Measurements from ENCODE around the gene TGIF1.

The TGIF1 gene

DNA sequence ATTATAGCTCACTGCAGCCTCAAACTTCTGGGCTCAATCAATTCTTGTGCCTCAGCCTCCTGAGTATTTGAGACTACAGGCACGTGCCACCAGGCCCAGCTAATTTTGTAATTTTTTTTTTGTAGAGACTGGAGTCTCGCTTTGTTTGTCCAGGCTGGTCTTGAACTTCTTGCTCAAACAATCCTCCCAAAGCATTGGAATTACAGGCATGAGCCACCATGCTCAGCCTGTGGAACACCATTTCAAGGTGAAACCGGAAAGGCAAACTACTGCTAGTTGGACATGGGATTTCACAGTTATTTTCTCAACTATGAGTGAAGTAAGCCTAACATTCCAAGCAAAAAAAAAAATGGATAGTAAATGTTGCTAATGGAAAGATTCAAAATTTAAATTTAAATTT is 20.9 kb upstream of the TGIF1 start:
- in situ Hi-C loops (cut with MboI; ENCODE audit: low sequenced_read_pairs) = no loop called here

- in situ Hi-C loops (cut with MboI; ENCODE audit: low sequenced_read_pairs) = no loop called here
Measured at GRCh38 chr18:3434685-3435084, 15.3 kb upstream of the TGIF1 start.

DNA sequence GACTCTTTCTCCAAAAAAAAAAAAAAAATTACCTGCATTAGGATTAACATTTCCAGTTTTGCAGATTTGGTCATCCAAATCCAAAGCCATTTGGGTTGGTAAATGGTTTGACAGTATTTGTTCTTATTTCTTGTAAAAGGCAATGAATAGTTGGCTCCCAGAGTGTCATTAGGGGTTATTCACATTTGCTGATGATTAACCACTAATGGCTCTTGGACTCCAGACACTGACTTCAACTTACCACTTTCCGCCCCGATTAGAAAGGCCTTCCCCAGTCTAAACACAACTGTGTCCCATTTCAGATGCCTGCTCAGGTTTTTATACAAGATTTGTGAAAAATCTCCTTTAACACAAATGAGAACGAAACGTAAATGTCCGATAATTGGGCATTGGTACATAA is 9.6 kb upstream of the TGIF1 start:
- in situ Hi-C loops (cut with MboI; ENCODE audit: low sequenced_read_pairs) = no loop called here

GRCh38 chr18:3441290-3441689 is 8.7 kb upstream of the TGIF1 start:
- in situ Hi-C loops (cut with MboI; ENCODE audit: low sequenced_read_pairs) = no loop called here

DNA sequence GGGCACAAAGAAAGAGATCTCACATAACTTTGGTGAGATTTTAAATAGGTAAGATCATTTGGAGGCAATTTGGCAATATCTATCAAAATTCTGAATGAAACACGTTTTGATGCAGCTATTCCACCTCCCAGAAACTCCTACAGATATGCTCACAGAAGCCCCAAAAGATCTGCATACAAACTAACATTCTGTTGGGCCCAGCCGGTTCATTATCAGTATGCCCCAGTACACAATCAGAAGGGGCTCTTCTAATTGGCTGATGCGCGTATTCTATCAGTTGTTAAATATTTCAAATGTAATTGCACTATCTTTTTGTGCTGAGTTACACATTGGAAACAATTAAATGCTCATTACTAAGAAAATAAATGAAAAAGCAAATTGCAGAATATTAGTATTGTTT is 7.1 kb upstream of the TGIF1 start:
- in situ Hi-C loops (cut with MboI; ENCODE audit: low sequenced_read_pairs) = no loop called here

DNA sequence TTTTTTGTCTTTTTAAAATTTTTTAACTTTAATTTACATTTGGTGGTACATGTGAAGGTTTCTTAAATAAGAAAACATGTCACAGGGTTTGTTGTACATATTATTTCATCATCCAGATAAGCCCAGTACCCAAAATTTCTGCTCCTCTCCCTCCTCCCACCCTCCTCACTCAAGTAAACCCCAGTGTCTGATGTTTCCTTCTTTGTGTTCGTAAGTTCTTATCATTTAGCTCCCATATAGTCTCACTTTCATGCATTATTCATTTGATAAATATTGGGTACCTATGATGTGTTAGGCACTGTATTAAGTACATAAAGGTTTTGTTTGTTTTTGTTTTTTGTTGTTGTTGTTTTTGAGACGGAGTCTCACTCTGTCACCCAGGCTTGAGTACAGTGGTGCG is 5.7 kb upstream of the TGIF1 start:
- in situ Hi-C loops (cut with MboI; ENCODE audit: low sequenced_read_pairs) = no loop called here

- in situ Hi-C loops (cut with MboI; ENCODE audit: low sequenced_read_pairs) = no loop called here
Measured at GRCh38 chr18:3444954-3445353, 5.0 kb upstream of the TGIF1 start.

GRCh38 chr18:3447068-3447894 is 2.7 kb upstream of the TGIF1 start:
- in situ Hi-C loops (cut with MboI; ENCODE audit: low sequenced_read_pairs) = no loop called here

GRCh38 chr18:3447895-3448837 is 1.8 kb upstream of the TGIF1 start:
- in situ Hi-C loops (cut with MboI; ENCODE audit: low sequenced_read_pairs) = no loop called here

GRCh38 chr18:3448838-3449511 is 997 bp upstream of the TGIF1 start:
- in situ Hi-C loops (cut with MboI; ENCODE audit: low sequenced_read_pairs) = no loop called here

- in situ Hi-C loops (cut with MboI; ENCODE audit: low sequenced_read_pairs) = loop anchor here (10.0 to 25.0 kb wide), 2 partner anchors 162 to 215 kb away; no protein-coding TSS in a partner anchor
Measured at GRCh38 chr18:3449512-3450011, 410 bp upstream of the TGIF1 start.

- in situ Hi-C loops (cut with MboI; ENCODE audit: low sequenced_read_pairs) = loop anchor here (10.0 to 25.0 kb wide), 2 partner anchors 163 to 214 kb away; no protein-coding TSS in a partner anchor
Measured at GRCh38 chr18:3450799-3451182, 819 bp downstream of the TGIF1 start.

DNA sequence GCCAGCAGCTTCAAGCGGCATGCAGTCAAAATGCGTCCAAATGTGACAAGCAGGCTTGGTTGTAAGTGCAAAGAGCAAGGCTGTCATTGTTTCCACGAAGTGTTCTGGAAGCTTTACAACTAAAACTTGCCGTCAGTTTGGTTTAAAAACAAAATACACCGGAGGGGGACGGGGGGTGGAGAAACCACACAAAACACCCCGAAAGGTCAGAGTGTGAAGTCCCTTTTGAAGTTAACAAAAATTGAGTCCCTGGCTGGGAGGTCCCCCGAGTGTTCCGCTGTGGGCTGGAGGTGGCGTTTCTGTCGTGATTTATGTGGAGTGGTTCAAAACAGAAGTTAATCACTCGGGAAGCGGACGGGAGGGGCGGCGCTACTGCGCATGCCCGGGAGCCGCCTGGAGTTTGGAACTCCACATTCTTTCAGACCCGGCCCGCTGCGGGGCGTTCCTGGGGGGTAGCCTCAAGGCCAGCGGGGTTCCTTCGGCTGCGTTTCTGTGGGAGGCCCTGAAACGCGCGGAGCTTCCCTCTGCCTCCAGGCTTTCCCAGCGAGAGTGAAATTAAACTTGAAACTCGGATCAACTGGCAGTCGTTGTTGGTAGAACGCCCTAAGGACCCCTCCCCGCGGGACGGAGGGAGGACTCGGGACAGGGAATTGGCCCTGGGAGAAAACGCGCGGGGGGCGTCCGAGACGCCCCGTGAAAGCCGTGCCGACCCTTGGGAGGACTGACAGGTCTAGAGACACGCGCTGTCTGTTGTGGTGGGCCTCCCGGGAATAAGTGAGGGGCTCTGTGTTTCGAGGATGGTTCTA is 1.4 kb downstream of the TGIF1 start:
- in situ Hi-C loops (cut with MboI; ENCODE audit: low sequenced_read_pairs) = loop anchor here (10.0 to 25.0 kb wide), 2 partner anchors 164 to 213 kb away; no protein-coding TSS in a partner anchor

- in situ Hi-C loops (cut with MboI; ENCODE audit: low sequenced_read_pairs) = loop anchor here (10.0 to 25.0 kb wide), 2 partner anchors 165 to 213 kb away; no protein-coding TSS in a partner anchor
Measured at GRCh38 chr18:3451989-3452749, 2.2 kb downstream of the TGIF1 start.

- in situ Hi-C loops (cut with MboI; ENCODE audit: low sequenced_read_pairs) = loop anchor here (10.0 to 25.0 kb wide), 2 partner anchors 166 to 212 kb away; no protein-coding TSS in a partner anchor
Measured at GRCh38 chr18:3452750-3453539, 3.0 kb downstream of the TGIF1 start.

DNA sequence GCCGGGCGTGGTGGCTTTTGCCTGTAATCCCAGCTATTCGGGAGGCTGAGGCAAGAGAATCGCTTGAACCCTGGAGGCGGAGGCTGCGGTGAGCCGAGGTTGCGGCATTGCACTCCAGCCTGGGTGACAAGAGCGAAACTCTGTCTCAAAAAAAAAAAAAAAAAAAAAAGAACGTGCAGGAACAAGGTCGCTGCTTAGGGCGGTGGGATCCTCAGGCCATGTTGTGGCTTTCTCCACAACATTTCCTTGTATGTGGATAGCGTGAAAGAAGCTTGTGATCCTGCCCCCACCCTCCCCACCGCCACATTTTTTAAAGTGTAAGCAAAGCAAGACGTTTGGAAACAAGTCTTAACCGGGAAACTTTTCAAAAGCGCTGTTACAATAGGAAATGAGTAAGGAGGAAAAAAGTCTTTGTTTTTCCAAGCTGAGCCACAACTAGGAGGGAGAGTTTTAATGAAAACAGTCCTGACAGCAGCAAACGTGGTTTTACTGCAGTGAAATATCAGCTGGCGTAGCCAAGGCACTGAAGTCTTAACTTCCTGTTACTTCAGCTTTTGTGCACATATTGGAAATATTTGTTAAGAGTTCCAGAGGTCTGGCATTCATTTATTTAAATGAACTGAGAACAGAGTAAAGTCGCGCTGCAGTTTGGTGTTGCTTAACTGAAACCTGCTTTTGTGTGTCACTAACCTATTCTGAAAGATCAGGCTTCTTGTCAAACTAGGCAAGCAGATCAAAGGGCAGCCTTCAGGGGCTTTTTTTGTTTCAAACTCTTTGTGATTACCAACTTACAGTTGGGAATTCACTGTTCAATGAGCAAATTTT is 3.8 kb downstream of the TGIF1 start:
- in situ Hi-C loops (cut with MboI; ENCODE audit: low sequenced_read_pairs) = loop anchor here (10.0 to 25.0 kb wide), 2 partner anchors 166 to 211 kb away; no protein-coding TSS in a partner anchor

DNA sequence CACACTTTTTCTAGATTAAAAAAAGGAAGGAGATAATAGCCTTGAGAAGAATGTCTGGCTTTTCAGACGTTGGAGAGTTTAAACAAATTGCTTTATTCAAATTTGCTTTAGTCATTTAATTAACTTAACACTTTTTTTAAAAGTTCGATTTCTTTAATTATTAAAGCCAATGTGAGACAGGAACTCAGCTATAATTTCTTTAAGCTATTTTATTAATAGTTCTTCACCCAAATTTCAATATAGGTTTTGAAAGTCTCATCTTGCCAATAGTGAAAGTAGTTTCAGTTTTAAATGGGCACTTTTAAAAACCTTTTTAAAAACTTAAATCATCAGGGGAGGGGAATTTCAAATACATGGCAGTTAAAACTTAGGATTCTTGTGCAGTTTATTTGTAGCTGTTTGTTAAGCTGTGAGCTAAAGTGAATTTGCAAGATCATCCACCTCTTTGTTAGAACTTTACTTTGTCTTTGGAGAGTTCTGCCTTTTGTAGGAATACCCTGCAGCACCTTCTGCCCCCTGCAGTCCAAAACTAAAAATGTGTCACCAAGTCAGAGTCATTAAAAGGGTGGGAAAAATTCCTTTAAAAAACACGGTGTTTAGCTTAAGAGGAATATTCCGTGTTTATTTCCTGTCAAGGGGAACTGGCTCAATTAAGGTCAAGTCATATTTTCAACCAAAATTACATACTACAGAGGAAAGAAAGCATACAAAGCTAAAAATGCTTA is 4.6 kb downstream of the TGIF1 start:
- in situ Hi-C loops (cut with MboI; ENCODE audit: low sequenced_read_pairs) = loop anchor here (10.0 to 25.0 kb wide), 2 partner anchors 167 to 210 kb away; no protein-coding TSS in a partner anchor

Measured in HL-60/S4 treated with retinoic acid at 250 ng/mL for 4 days and 3 days (cell line).